Right lung (tissue), 5 donors: Measurements from ENCODE around the gene ATXN7L1. TPM values are rescaled to one million over a fixed set of nuclear protein-coding genes. Genes with fewer than 3 reads are reported as not detected.

Source experiments
- DNase-seq, 2 donors: peaks; one replicate each; pipeline ENCODE4 v3.0.0-alpha.2; 2013
- polyA plus RNA-seq, 5 donors: library from polyadenylated mRNA; unstranded; fragments of 120-200 nt; gene quantifications; one replicate each; pipeline versions ENCODE4 v1.2.1 to v1.2.3, GENCODE V29; 2013; ENCODE audit warnings: inconsistent platforms in 1 of 5, low replicate concordance in 1 of 5; ENCODE audit not compliant: insufficient read length in 5 of 5, insufficient read depth in 1 of 5

Gene ATXN7L1
- polyA plus RNA-seq, 5 donors = 9.6 to 15.6 (median 14.0) TPM

GRCh38 chr7:105677817-105678573 is 198.4 kb downstream of the ATXN7L1 start:
- no peak for DNase-seq

GRCh38 chr7:105677410-105677730 is 199.0 kb downstream of the ATXN7L1 start:
- DNase-seq = no peak

GRCh38 chr7:105675934-105676371 is 200.4 kb downstream of the ATXN7L1 start:
- no peak for DNase-seq

- no peak for DNase-seq
Observed at GRCh38 chr7:105674200-105674920, 202.0 kb downstream of the ATXN7L1 start.

- no peak for DNase-seq
Observed at GRCh38 chr7:105673367-105674084, 202.9 kb downstream of the ATXN7L1 start.

GRCh38 chr7:105672801-105673200 is 203.6 kb downstream of the ATXN7L1 start:
- no peak for DNase-seq

- no peak for DNase-seq
Observed at GRCh38 chr7:105666324-105666723, 210.1 kb downstream of the ATXN7L1 start.

GRCh38 chr7:105665684-105666083 is 210.7 kb downstream of the ATXN7L1 start:
- no peak for DNase-seq

GRCh38 chr7:105664816-105665525 is 211.4 kb downstream of the ATXN7L1 start:
- no peak for DNase-seq

- no peak for DNase-seq
Observed at GRCh38 chr7:105662998-105663397, 213.4 kb downstream of the ATXN7L1 start.

GRCh38 chr7:105661625-105662024 is 214.8 kb downstream of the ATXN7L1 start:
- no peak for DNase-seq

GRCh38 chr7:105656922-105657521 is 219.4 kb downstream of the ATXN7L1 start:
- no peak for DNase-seq

GRCh38 chr7:105655500-105656380 is 220.7 kb downstream of the ATXN7L1 start:
- no peak for DNase-seq

- no peak for DNase-seq
Observed at GRCh38 chr7:105655067-105655466, 221.3 kb downstream of the ATXN7L1 start.

- DNase-seq = no peak
Observed at GRCh38 chr7:105654095-105654686, 222.2 kb downstream of the ATXN7L1 start.

- DNase-seq = no peak
Observed at GRCh38 chr7:105653441-105654005, 222.9 kb downstream of the ATXN7L1 start.

GRCh38 chr7:105652359-105652993 is 223.9 kb downstream of the ATXN7L1 start:
- peak; percentile 61 to 72 for DNase-seq

GRCh38 chr7:105651798-105652197 is 224.6 kb downstream of the ATXN7L1 start:
- DNase-seq = no peak

- DNase-seq = no peak
Observed at GRCh38 chr7:105650382-105650970, 225.9 kb downstream of the ATXN7L1 start.
